HepG2 (cell line): ENCODE results near the gene EXOC6B. TPM values are rescaled to one million over a fixed set of nuclear protein-coding genes. Genes with fewer than 3 reads are reported as not detected.

Experiments used
- ATAC-seq: fragments of 200-7000 bp; cut with Tn5 transposase; 3 replicates; pipeline ENCODE4 v1.9.1; 2020; ENCODE audit warnings: mild to moderate bottlenecking, moderate library complexity
- BruUV-seq: library from RNA; stranded (reverse); fragments of 400-500 nt; replicated peaks from 2 replicates; lab custom pipeline; 2021; lab: Mats Ljungman, UMichigan
- CTCF ChIA-PET: fragments of 300-600 bp; formaldehyde crosslinking; extraction: SDS; loops from one replicate; lab custom pipeline; 2021; ENCODE audit warnings: low total read pairs, inconsistent platforms, low intra/inter-chr PET ratio; lab: Yijun Ruan, JAX
- POLR2A ChIA-PET: fragments of 350-600 bp; sonication (Branson Sonifier 250); formaldehyde crosslinking; loops from one replicate; lab custom pipeline; 2020; ENCODE audit warnings: antibody characterized with exemption, inconsistent platforms; lab: Yijun Ruan, JAX
- DNase-seq: peaks from one replicate; pipeline ENCODE4 v3.0.0-alpha.2; 2015; ENCODE audit warnings: low spot score
- FAIRE-seq: peaks from 3 replicates; lab custom pipeline; 2011; peaks lifted over from hg19 to GRCh38; lab: Jason Lieb, UNC
- H2AFZ ChIP-seq: one replicate; pipeline ENCODE4 v1.6.1; 2011; ENCODE audit warnings: low read length, inconsistent platforms
- H3K27ac ChIP-seq: fragments of 300-600 bp; 3 replicates; pipeline ENCODE4 v1.8.0; 2011; ENCODE audit warnings: mixed run types, mild to moderate bottlenecking, mixed read lengths, low read length, inconsistent platforms; ENCODE audit not compliant: insufficient read depth; ENCODE audit errors: extremely low read length
- H3K27me3 ChIP-seq, 2 experiments: fragments of 200-600 bp in 1 of 2; 2 replicates in 1 of 2; 3 replicates in 1 of 2; pipeline versions ENCODE4 v1.6.0 to v1.8.0; 2011; ENCODE audit warnings: low read length in 2 of 2, mild to moderate bottlenecking in 2 of 2, moderate library complexity in 2 of 2, inconsistent platforms in 1 of 2; ENCODE audit not compliant: insufficient read depth in 2 of 2, control insufficient read depth in 1 of 2
- H3K36me3 ChIP-seq, 2 experiments: fragments of 200-600 bp in 1 of 2; replicated peaks in 1 of 2; 2 replicates in 1 of 2; 3 replicates in 1 of 2; pipeline versions ENCODE4 v1.5.1 to v1.8.0; 2011; ENCODE audit warnings: low read length in 2 of 2, inconsistent platforms in 1 of 2; ENCODE audit not compliant: insufficient read depth in 2 of 2, control insufficient read depth in 1 of 2
- H3K4me1 ChIP-seq: 2 replicates; pipeline ENCODE4 v1.5.1; 2012; ENCODE audit warnings: low read length, inconsistent platforms; ENCODE audit not compliant: insufficient read depth
- H3K4me2 ChIP-seq: 2 replicates; pipeline ENCODE4 v1.6.0; 2011; ENCODE audit warnings: low read depth, low read length, inconsistent platforms
- H3K4me3 ChIP-seq, 3 experiments: fragments of 200-600 bp in 1 of 3; sonication (generic), shearing (Covaris generic) in 1 of 3; replicated peaks in 1 of 3; 2 replicates each; pipeline ENCODE4 v1.5.1; 2011 to 2016; ENCODE audit warnings: low read length in 3 of 3, inconsistent platforms in 2 of 3, low read depth in 2 of 3, mild to moderate bottlenecking in 2 of 3, control low read depth in 1 of 3, mixed read lengths in 1 of 3; ENCODE audit not compliant: insufficient read depth in 1 of 3
- H3K79me2 ChIP-seq: one replicate; pipeline ENCODE4 v1.6.1; 2011; ENCODE audit warnings: low read length, inconsistent platforms; ENCODE audit not compliant: insufficient read depth
- H3K9ac ChIP-seq: 2 replicates; pipeline ENCODE4 v1.6.0; 2011; ENCODE audit warnings: mild to moderate bottlenecking, low read depth, low read length, inconsistent platforms; ENCODE audit not compliant: insufficient read depth
- H3K9me3 ChIP-seq: 2 replicates; pipeline ENCODE4 v1.5.1; 2012; ENCODE audit warnings: mild to moderate bottlenecking, low read length
- H4K20me1 ChIP-seq: 2 replicates; pipeline ENCODE4 v1.6.0; 2011; ENCODE audit warnings: inconsistent platforms, mild to moderate bottlenecking, low read length, moderate library complexity; ENCODE audit not compliant: insufficient read depth
- KDM6A ChIP-seq: IDR thresholded peaks from 2 replicates; pipeline ENCODE4 v1.6.1; 2016; ENCODE audit warnings: low read depth
- KLF12 ChIP-seq: sonication (generic); formaldehyde crosslinking; IDR thresholded peaks from 2 replicates; pipeline ENCODE4 v1.4.0; 2020; ENCODE audit warnings: missing genetic modification reagents, borderline replicate concordance
- NCOR1 ChIP-seq: fragments of 200-600 bp; sonication (generic); IDR thresholded peaks from 2 replicates; pipeline ENCODE4 v1.7.0; 2017; ENCODE audit warnings: antibody characterized with exemption, low read length, borderline replicate concordance
- POGZ ChIP-seq: sonication (generic); formaldehyde crosslinking; IDR thresholded peaks from 2 replicates; pipeline ENCODE4 v1.4.0; 2020; ENCODE audit warnings: mild to moderate bottlenecking, missing genetic modification reagents
- THYN1 ChIP-seq: sonication (generic); formaldehyde crosslinking; IDR thresholded peaks from 2 replicates; pipeline ENCODE4 v1.8.1; 2023; ENCODE audit warnings: low read depth, mild to moderate bottlenecking, moderate library complexity, missing genetic modification reagents, borderline replicate concordance
- ZNF230 ChIP-seq: sonication (generic); formaldehyde crosslinking; IDR thresholded peaks from 2 replicates; pipeline ENCODE4 v1.4.0; 2020; ENCODE audit warnings: mild to moderate bottlenecking, missing genetic modification reagents
- WGBS: methylation state at CpG from one replicate; pipeline ENCODE4 v1.1.6; 2017; ENCODE audit warnings: low lambda C conversion rate; 5-methylcytosine and 5-hydroxymethylcytosine counted together
- in situ Hi-C: cut with HindIII; loops from 2 replicates; pipeline ENCODE4 v1.10.0; 2017; ENCODE audit warnings: low pct_unique_long_range_greater_than_20kb; ENCODE audit not compliant: extremely low pct_ligation_motif_present
- intact Hi-C: fragments of 100-400 bp; cut with micrococcal nuclease; formaldehyde crosslinking; loops from one replicate; pipeline ENCODE4 v1.10.0; 2022; ENCODE audit not compliant: unreplicated experiment
- polyA plus RNA-seq, 8 experiments: library from polyadenylated mRNA; depleted of rRNA in 3 of 8; stranded (reverse) in 7 of 8; unstranded in 1 of 8; fragments of >200 nt; fragmentation: Illumina TruSeq in 4 of 8; extraction: Trizol in 4 of 8; gene quantifications; 2 replicates each; pipeline versions ENCODE4 v1.2.1 to v1.2.3, GENCODE V29; 2011 to 2016; ENCODE audit warnings: low read depth in 4 of 8, missing spikeins in 1 of 8, mixed read lengths in 1 of 8; ENCODE audit not compliant: insufficient read depth in 1 of 8
- total RNA-seq, 5 experiments: library from RNA; depleted of rRNA; stranded (reverse); fragments of >200 nt; fragmentation: Illumina TruSeq; extraction: Trizol; gene quantifications; 2 replicates each; pipeline ENCODE4 v1.2.3, GENCODE V29; 2016; ENCODE audit warnings: low read depth in 1 of 5
- TF ChIP-seq, protein P1 (sequence below): IDR thresholded peaks from 2 replicates; pipeline ENCODE4 v1.6.1; 2016; ENCODE audit warnings: low read depth, missing genetic modification reagents, missing compliant biosample characterization
- TF ChIP-seq, protein P2 (sequence below): sonication (generic); formaldehyde crosslinking; IDR thresholded peaks from 2 replicates; pipeline ENCODE4 v1.8.0; 2022; ENCODE audit warnings: low read depth, missing genetic modification reagents
- TF ChIP-seq, protein P3 (sequence below): IDR thresholded peaks from 2 replicates; pipeline ENCODE4 v1.6.1; 2012; ENCODE audit warnings: low read depth, low read length, improper control_type of control experiment
- TF ChIP-seq, protein P4 (sequence below): sonication (generic); formaldehyde crosslinking; IDR thresholded peaks from 2 replicates; pipeline ENCODE4 v1.4.0; 2020; ENCODE audit warnings: missing genetic modification reagents

EXOC6B gene
- total and polyA plus RNA-seq, 2 of the 13 experiments (the other 11 are each of a cell fraction or from before 2014, with no cell fraction given), result 9.1 to 15.9 TPM

DNA sequence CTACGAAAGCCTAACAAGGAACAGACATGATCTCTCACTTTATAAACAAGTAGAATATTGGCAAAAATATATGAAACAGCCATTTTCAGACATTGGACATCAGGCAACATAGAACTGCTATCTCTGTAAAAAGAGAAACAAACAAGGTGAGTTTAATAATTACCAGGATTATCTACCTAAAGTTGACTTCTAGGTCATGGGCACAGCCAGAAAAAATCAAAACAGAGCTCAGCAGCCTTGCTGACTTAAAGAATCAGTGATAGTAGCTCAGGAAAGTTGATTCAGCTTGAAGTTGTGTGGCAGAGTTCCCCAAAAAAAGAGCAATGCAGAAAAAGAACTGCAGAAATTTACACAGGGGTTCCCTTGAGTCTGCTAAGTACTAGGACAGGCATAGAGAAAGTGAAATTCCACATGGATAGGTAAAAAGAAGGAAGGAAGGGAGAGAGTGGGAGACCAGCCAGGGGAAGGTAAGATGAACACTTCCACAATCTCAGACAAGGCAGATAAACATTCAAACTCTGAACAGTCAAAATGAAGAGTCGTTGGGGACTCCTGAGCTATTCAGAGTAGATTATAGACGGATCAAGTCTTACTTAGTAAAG, 102.0 kb downstream of the EXOC6B start:
- no peaks in the 10 kb centered on the region for H4K20me1 ChIP-seq
- peaks cover 57% of the 10 kb centered on the region for H3K4me1 ChIP-seq
- ChIA-PET CTCF (no interaction called here), POLR2A (interaction anchor here (0.8 to 1.6 kb wide), 6 partner anchors 10 to 489 kb away, joined by 3 to 5 read pairs (median 4); no protein-coding TSS in a partner anchor)
- H2AFZ ChIP-seq, result no peak overlapping the region
- 0 out of 2 replicates have a peak overlapping the region, but pooled peaks have one; percentile 21 for H3K9ac ChIP-seq
- no peaks in the 10 kb centered on the region for H3K79me2 ChIP-seq
- BruUV-seq, result no TSS peak
- ATAC-seq (peak; percentile 97), FAIRE-seq (peak; percentile 78), DNase-seq (peak; percentile 84)
- intact Hi-C loops (loop anchor here (1.0 to 5.0 kb wide), 2 partner anchors 29 to 33 kb away; no protein-coding TSS in a partner anchor), in situ Hi-C loops (no loop called here)
- no peaks in the 10 kb centered on the region for H3K9me3 ChIP-seq
- H3K4me3 ChIP-seq, result peak overlapping the region in 2 of 3 experiments; percentile 13 to 24; a peak in 3 of 6 replicates
- H3K36me3 ChIP-seq, result no peaks in the 10 kb centered on the region
- H3K27ac ChIP-seq, result peak overlapping the region; percentile 22
- 16% methylated on average over 3 of the region's 3 CpGs for WGBS
- H3K27me3 ChIP-seq, result no peaks in the 10 kb centered on the region
- peak overlapping the region; percentile 66 for H3K4me2 ChIP-seq
- no peak for TF ChIP-seq KLF12
- TF ChIP-seq KDM6A (CRISPR knock-in tag), result peak; percentile 62; the same call in 1 of the 2 replicates
- 0 out of 2 replicates have a peak, but pooled peaks have one; percentile 62 for TF ChIP-seq THYN1 (CRISPR knock-in tag)
- no peak for TF ChIP-seq ZNF230
- TF ChIP-seq, protein P1, sequence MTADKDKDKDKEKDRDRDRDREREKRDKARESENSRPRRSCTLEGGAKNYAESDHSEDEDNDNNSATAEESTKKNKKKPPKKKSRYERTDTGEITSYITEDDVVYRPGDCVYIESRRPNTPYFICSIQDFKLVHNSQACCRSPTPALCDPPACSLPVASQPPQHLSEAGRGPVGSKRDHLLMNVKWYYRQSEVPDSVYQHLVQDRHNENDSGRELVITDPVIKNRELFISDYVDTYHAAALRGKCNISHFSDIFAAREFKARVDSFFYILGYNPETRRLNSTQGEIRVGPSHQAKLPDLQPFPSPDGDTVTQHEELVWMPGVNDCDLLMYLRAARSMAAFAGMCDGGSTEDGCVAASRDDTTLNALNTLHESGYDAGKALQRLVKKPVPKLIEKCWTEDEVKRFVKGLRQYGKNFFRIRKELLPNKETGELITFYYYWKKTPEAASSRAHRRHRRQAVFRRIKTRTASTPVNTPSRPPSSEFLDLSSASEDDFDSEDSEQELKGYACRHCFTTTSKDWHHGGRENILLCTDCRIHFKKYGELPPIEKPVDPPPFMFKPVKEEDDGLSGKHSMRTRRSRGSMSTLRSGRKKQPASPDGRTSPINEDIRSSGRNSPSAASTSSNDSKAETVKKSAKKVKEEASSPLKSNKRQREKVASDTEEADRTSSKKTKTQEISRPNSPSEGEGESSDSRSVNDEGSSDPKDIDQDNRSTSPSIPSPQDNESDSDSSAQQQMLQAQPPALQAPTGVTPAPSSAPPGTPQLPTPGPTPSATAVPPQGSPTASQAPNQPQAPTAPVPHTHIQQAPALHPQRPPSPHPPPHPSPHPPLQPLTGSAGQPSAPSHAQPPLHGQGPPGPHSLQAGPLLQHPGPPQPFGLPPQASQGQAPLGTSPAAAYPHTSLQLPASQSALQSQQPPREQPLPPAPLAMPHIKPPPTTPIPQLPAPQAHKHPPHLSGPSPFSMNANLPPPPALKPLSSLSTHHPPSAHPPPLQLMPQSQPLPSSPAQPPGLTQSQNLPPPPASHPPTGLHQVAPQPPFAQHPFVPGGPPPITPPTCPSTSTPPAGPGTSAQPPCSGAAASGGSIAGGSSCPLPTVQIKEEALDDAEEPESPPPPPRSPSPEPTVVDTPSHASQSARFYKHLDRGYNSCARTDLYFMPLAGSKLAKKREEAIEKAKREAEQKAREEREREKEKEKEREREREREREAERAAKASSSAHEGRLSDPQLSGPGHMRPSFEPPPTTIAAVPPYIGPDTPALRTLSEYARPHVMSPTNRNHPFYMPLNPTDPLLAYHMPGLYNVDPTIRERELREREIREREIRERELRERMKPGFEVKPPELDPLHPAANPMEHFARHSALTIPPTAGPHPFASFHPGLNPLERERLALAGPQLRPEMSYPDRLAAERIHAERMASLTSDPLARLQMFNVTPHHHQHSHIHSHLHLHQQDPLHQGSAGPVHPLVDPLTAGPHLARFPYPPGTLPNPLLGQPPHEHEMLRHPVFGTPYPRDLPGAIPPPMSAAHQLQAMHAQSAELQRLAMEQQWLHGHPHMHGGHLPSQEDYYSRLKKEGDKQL (CRISPR knock-in tag), result peak; percentile 61; the same call in 1 of the 2 replicates
- TF ChIP-seq NCOR1, result peak; percentile 79; the same call in 1 of the 2 replicates
- TF ChIP-seq POGZ (CRISPR knock-in tag), result peak; percentile 17; the same call in 1 of the 2 replicates
- TF ChIP-seq, protein P2, sequence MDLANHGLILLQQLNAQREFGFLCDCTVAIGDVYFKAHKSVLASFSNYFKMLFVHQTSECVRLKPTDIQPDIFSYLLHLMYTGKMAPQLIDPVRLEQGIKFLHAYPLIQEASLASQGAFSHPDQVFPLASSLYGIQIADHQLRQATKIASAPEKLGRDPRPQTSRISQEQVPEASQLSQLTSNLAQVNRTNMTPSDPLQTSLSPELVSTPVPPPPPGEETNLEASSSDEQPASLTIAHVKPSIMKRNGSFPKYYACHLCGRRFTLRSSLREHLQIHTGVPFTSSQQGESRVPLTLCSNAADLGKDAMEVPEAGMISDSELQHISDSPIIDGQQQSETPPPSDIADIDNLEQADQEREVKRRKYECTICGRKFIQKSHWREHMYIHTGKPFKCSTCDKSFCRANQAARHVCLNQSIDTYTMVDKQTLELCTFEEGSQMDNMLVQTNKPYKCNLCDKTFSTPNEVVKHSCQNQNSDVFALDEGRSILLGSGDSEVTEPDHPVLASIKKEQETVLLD (CRISPR knock-in tag), result no peak
- TF ChIP-seq, protein P3, sequence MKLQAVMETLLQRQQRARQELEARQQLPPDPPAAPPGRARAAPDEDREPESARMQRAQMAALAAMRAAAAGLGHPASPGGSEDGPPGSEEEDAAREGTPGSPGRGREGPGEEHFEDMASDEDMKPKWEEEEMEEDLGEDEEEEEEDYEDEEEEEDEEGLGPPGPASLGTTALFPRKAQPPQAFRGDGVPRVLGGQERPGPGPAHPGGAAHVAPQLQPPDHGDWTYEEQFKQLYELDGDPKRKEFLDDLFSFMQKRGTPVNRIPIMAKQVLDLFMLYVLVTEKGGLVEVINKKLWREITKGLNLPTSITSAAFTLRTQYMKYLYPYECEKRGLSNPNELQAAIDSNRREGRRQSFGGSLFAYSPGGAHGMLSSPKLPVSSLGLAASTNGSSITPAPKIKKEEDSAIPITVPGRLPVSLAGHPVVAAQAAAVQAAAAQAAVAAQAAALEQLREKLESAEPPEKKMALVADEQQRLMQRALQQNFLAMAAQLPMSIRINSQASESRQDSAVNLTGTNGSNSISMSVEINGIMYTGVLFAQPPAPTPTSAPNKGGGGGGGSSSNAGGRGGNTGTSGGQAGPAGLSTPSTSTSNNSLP, result peak; percentile 69
- TF ChIP-seq, protein P4, sequence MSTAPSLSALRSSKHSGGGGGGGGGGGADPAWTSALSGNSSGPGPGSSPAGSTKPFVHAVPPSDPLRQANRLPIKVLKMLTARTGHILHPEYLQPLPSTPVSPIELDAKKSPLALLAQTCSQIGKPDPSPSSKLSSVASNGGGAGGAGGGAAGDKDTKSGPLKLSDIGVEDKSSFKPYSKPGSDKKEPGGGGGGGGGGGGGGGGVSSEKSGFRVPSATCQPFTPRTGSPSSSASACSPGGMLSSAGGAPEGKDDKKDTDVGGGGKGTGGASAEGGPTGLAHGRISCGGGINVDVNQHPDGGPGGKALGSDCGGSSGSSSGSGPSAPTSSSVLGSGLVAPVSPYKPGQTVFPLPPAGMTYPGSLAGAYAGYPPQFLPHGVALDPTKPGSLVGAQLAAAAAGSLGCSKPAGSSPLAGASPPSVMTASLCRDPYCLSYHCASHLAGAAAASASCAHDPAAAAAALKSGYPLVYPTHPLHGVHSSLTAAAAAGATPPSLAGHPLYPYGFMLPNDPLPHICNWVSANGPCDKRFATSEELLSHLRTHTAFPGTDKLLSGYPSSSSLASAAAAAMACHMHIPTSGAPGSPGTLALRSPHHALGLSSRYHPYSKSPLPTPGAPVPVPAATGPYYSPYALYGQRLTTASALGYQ (CRISPR knock-in tag), result peak; percentile 69; the same call in 1 of the 2 replicates
